Measurements from ENCODE around the gene VARS1. TPM values are rescaled to one million over a fixed set of nuclear protein-coding genes. Genes with fewer than 3 reads are reported as not detected.
"Not testable (repeated sequence)": the region's sequence is repeated elsewhere in the genome, so short reads cannot be mapped to it uniquely, and the experiment has no call there.

Gene VARS1
- total and polyA plus RNA-seq, 2 of the 4 experiments (the other 2 are of a cell fraction): 41.2 to 42.0 TPM

- Histone ChIP-seq H3K4me2 (ENCODE audit: low read depth, low read length) (no peak overlapping the region), H3K23ac (ENCODE audit: low read depth, low read length) (no peak overlapping the region), H2BK120ac (ENCODE audit: low read depth, low read length) (no peak overlapping the region), H3K9ac (ENCODE audit: low read depth, low read length) (no peak overlapping the region), H3K18ac (ENCODE audit: low read depth, low read length) (no peak overlapping the region), H3K27ac (ENCODE audit: insufficient read depth, low read length) (no peak overlapping the region), H4K91ac (ENCODE audit: insufficient read depth, low read depth, low read length) (no peak overlapping the region), H3K4me3 (ENCODE audit: insufficient read depth, low read depth, low read length) (no peak overlapping the region), H2BK15ac (ENCODE audit: low read depth, low read length) (no peak overlapping the region), H3K4me1 (ENCODE audit: control insufficient read depth, insufficient read depth, low read length) (peaks cover 8% of the 10 kb centered on the region), H3K56ac (ENCODE audit: extremely low read depth, insufficient read depth, low read length) (no peak overlapping the region), H3K79me1 (ENCODE audit: low read depth in 1 of 2, low read length in 2 of 2) (peaks cover 14 to 24% of the 10 kb centered on the region in 2 experiments; a peak in 3 of 4 replicates), H2AK9ac (replicated peaks; ENCODE audit: low read depth, low read length, poor library complexity) (no peak overlapping the region), H4K20me1 (ENCODE audit: insufficient read depth, low read length) (peaks cover 41% of the 10 kb centered on the region), H3K4ac (ENCODE audit: low read depth, low read length) (no peak overlapping the region), H3K36me3 (ENCODE audit: control insufficient read depth, insufficient read depth, low read length) (peaks cover 37% of the 10 kb centered on the region), H2AFZ (replicated peaks; ENCODE audit: low read length, poor library complexity) (no peak overlapping the region), H4K8ac (ENCODE audit: low read depth in 2 of 2, low read length in 2 of 2) (no peak overlapping the region), H2BK20ac (ENCODE audit: low read depth, low read length) (no peak overlapping the region), H2BK5ac (ENCODE audit: low read depth, low read length, poor library complexity, severe bottlenecking) (no peak overlapping the region), H2AK5ac (ENCODE audit: low read depth, low read length) (no peak overlapping the region), H3K27me3 (ENCODE audit: control insufficient read depth, insufficient read depth, low read length) (no peaks in the 10 kb centered on the region), H4K5ac (ENCODE audit: low read depth, low read length) (no peak overlapping the region), H3K14ac (replicated peaks; ENCODE audit: low read depth, low read length) (no peak overlapping the region), H3K9me3 (ENCODE audit: control insufficient read depth, insufficient read depth, low read length) (no peaks in the 10 kb centered on the region), H3K9me1 (ENCODE audit: insufficient read depth, low read length) (peaks cover 5% of the 10 kb centered on the region)
- in situ Hi-C loops (cut with MboI; ENCODE audit: low sequenced_read_pairs): no loop called here
- dilution Hi-C loops (cut with HindIII; ENCODE audit: low sequenced_read_pairs, unreplicated experiment): no loop called here
- intact Hi-C loops (cut with micrococcal nuclease): no loop called here
- ChIA-PET CTCF (no interaction called here), POLR2A (ENCODE audit: unreplicated experiment) (no interaction called here)
- DNase-seq: no peak
- WGBS, 2 experiments (ENCODE audit: extremely low coverage in 2 of 2, insufficient read length in 1 of 2): no CpG with 5 or more reads among the region's 9 CpGs
- no peak for TF ChIP-seq BHLHE40 (IDR thresholded peaks at IDR 0.05; ENCODE audit: low read depth, low read length)
- TF ChIP-seq RFX5 (IDR thresholded peaks at IDR 0.05; ENCODE audit: low read depth, low read length): no peak
- no peak for TF ChIP-seq ELK1 (IDR thresholded peaks at IDR 0.05; ENCODE audit: borderline replicate concordance, low read depth, low read length)
- TF ChIP-seq MAFK (IDR thresholded peaks at IDR 0.05; ENCODE audit: low read depth, low read length): no peak
- TF ChIP-seq CHD1 (IDR thresholded peaks at IDR 0.05; ENCODE audit: low read depth, low read length): no peak
- no peak for ATAC-seq (ENCODE audit: low read depth)
- no TSS peak for BruUV-seq (replicated peaks)
Measured at GRCh38 chr6:31842053-31842452, 46.5 kb upstream of the VARS1 start.

DNA sequence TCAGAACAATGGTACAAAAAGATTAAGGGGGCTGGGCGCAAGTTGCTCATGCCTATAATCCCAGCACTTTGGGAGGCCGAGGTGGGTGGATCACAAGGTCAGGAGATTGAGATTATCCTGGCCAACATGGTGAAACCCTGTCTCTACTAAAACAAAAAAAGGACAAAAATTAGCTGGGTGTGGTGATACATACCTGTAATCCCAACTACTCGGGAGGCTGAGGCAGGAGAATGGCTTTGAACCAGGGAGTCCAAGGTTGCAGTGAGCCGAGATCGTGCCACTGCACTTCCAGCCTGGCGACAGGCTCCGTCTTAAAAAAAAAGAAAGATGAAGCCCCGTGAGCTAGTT, 44.2 kb upstream of the VARS1 start:
- H4K20me1 ChIP-seq (ENCODE audit: insufficient read depth, low read length): peaks cover 55% of the 10 kb centered on the region
- ATAC-seq (ENCODE audit: low read depth): not testable (repeated sequence)

More for the DNA sequence above, 44.2 kb upstream of the VARS1 start:
- dilution Hi-C loops (cut with HindIII; ENCODE audit: low sequenced_read_pairs, unreplicated experiment); H2BK120ac ChIP-seq (ENCODE audit: low read depth, low read length); H2AK9ac ChIP-seq (replicated peaks; ENCODE audit: low read depth, low read length, poor library complexity); H3K4me2 ChIP-seq (ENCODE audit: low read depth, low read length); BruUV-seq (replicated peaks); H3K9me3 ChIP-seq (ENCODE audit: control insufficient read depth, insufficient read depth, low read length); H2BK20ac ChIP-seq (ENCODE audit: low read depth, low read length); H3K56ac ChIP-seq (ENCODE audit: extremely low read depth, insufficient read depth, low read length); DNase-seq; H4K8ac ChIP-seq (ENCODE audit: low read depth in 2 of 2, low read length in 2 of 2); H4K91ac ChIP-seq (ENCODE audit: insufficient read depth, low read depth, low read length); H2AFZ ChIP-seq (replicated peaks; ENCODE audit: low read length, poor library complexity); H3K4me3 ChIP-seq (ENCODE audit: insufficient read depth, low read depth, low read length); H3K9ac ChIP-seq (ENCODE audit: low read depth, low read length); H3K14ac ChIP-seq (replicated peaks; ENCODE audit: low read depth, low read length); intact Hi-C loops (cut with micrococcal nuclease); H3K9me1 ChIP-seq (ENCODE audit: insufficient read depth, low read length); H3K27ac ChIP-seq (ENCODE audit: insufficient read depth, low read length); H2BK5ac ChIP-seq (ENCODE audit: low read depth, low read length, poor library complexity, severe bottlenecking); H2BK15ac ChIP-seq (ENCODE audit: low read depth, low read length); H4K5ac ChIP-seq (ENCODE audit: low read depth, low read length); H3K4ac ChIP-seq (ENCODE audit: low read depth, low read length); H3K18ac ChIP-seq (ENCODE audit: low read depth, low read length); H3K27me3 ChIP-seq (ENCODE audit: control insufficient read depth, insufficient read depth, low read length); H3K23ac ChIP-seq (ENCODE audit: low read depth, low read length); H2AK5ac ChIP-seq (ENCODE audit: low read depth, low read length): not testable (repeated sequence)
- Histone ChIP-seq H3K36me3 (ENCODE audit: control insufficient read depth, insufficient read depth, low read length) (peaks cover 43% of the 10 kb centered on the region), H3K4me1 (ENCODE audit: control insufficient read depth, insufficient read depth, low read length) (peaks cover 11% of the 10 kb centered on the region), H3K79me1 (ENCODE audit: low read depth in 1 of 2, low read length in 2 of 2) (peaks cover 22 to 43% of the 10 kb centered on the region in 2 experiments; a peak in 3 of 4 replicates)
- ChIA-PET POLR2A (ENCODE audit: unreplicated experiment) (interaction anchor here (0.5 to 0.9 kb wide), 2 partner anchors 23 to 1298 kb away, joined by 3 read pairs; partner anchors contain the start of gene NEU1), CTCF (interaction anchor here (0.7 kb wide), 1 partner anchor 48 kb away, joined by 3 read pairs; no protein-coding TSS in a partner anchor)
- WGBS, 2 experiments (ENCODE audit: extremely low coverage in 2 of 2, insufficient read length in 1 of 2): no CpG with 5 or more reads among the region's 8 CpGs
- in situ Hi-C loops (cut with MboI; ENCODE audit: low sequenced_read_pairs): loop anchor here (10.0 kb wide), 2 partner anchors 155 to 295 kb away; partner anchors contain the start of genes ATP6V1G2, DDX39B, LY6G5C and NFKBIL1

All from IMR-90 (cell line).